OCI-LY1 (cell line): Measurements from ENCODE around the gene TCIRG1.

Experiments
- CTCF ChIP-seq: fragments of 200-600 bp; sonication (generic), shearing (Covaris generic); IDR thresholded peaks from 2 replicates; pipeline ENCODE4 v1.5.1; 2017; ENCODE audit warnings: mild to moderate bottlenecking, antibody characterized with exemption, low read length, moderate library complexity, mixed read lengths
- EZH2 ChIP-seq: fragments of 200-600 bp; sonication (generic), shearing (Covaris generic); IDR thresholded peaks from 2 replicates; pipeline ENCODE4 v1.8.0; 2017; ENCODE audit warnings: borderline replicate concordance, mixed run types, mild to moderate bottlenecking, antibody characterized with exemption, low read length, moderate library complexity, mixed read lengths

DNA sequence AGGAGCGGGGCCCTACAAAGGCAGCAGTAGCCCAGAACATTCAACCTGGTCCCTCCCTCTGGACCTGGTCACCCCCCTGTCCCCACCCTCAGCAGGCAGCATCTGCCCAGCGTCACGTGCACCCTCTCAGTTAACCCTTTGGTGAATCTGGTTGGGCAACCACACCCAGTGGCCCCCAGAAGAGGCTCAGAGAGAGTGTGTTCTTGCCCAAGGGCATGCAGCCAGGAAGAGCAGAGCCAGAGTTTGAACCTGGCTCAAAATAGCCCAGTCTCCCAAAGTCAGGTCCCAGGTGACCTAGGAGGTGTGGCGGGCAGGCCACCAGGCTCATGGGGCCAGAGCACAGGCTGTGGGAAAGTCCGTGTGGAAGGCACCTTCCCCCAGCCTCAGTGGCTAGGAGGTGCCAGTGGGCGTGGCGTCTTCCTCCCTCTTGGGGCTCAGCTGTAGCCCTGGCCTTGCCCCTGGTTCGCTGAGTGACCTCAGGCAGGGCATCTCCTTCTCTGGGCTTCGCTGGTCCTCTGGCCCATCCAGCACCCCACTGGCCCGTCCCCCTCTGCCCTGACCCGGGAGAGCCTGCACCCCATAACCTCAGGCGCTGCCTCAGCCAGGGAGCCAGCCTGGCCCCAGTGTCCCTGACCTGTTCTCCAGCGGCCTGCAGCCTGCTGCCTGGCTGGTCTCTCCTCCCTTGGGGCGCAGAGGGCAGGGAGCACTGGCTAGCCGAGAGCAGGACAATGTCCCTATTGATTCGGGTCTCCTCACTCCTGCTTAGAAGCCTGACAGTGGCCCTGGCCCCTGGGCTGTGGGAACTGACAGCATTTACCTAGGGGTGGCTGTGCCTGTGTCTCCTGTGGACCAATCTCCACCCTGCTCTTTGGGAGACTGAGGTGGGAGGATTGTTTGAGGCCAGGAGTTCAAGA lies 21.7 kb upstream of the TCIRG1 start:
- TF ChIP-seq CTCF, result no peak
- TF ChIP-seq EZH2, result no peak
